WTC11 (cell line): ENCODE data around the gene GPR68.

ENCODE experiments used
- ARID4B ChIP-seq: sonication (generic); formaldehyde crosslinking; IDR thresholded peaks from 2 replicates; pipeline ENCODE4 v1.8.0; 2023; ENCODE audit warnings: missing genetic modification reagents, mild to moderate bottlenecking, borderline replicate concordance
- ATF2 ChIP-seq: sonication (generic); formaldehyde crosslinking; IDR thresholded peaks from 2 replicates; pipeline ENCODE4 v1.8.1; 2022; ENCODE audit warnings: low read depth, missing genetic modification reagents, borderline replicate concordance
- CTCF ChIP-seq: fragments of 200-600 bp; IDR thresholded peaks from 2 replicates; pipeline ENCODE4 v1.8.0; 2022; ENCODE audit warnings: antibody characterized with exemption
- ELF4 ChIP-seq: sonication (generic); formaldehyde crosslinking; IDR thresholded peaks from 2 replicates; pipeline ENCODE4 v1.8.1; 2022; ENCODE audit warnings: low read depth, mild to moderate bottlenecking, moderate library complexity, missing genetic modification reagents
- IRF1 ChIP-seq: sonication (generic); formaldehyde crosslinking; IDR thresholded peaks from 2 replicates; pipeline ENCODE4 v1.8.0; 2023; ENCODE audit warnings: missing genetic modification reagents
- JUN ChIP-seq: sonication (generic); formaldehyde crosslinking; IDR thresholded peaks from 2 replicates; pipeline ENCODE4 v1.8.0; 2023; ENCODE audit warnings: mild to moderate bottlenecking, missing genetic modification reagents
- TEAD1 ChIP-seq: sonication (generic); formaldehyde crosslinking; IDR thresholded peaks from 2 replicates; pipeline ENCODE4 v1.8.0; 2022; ENCODE audit warnings: mild to moderate bottlenecking, missing genetic modification reagents
- USF1 ChIP-seq: sonication (generic); formaldehyde crosslinking; IDR thresholded peaks from 2 replicates; pipeline ENCODE4 v1.8.0; 2022; ENCODE audit warnings: mild to moderate bottlenecking, missing genetic modification reagents

GRCh38 chr14:91284791-91285548 is 40.5 kb upstream of the GPR68 start:
- TF ChIP-seq ARID4B (no peak), IRF1 (CRISPR knock-in tag) (no peak), TEAD1 (CRISPR knock-in tag) (no peak), JUN (CRISPR knock-in tag) (no peak), CTCF (no peak), ATF2 (CRISPR knock-in tag) (no peak), USF1 (no peak), ELF4 (CRISPR knock-in tag) (no peak)
